Stimulated activated CD4-positive, alpha-beta T cell treated with anti-CD3 and anti-CD28 coated beads, Interleukin-1b, Interleukin-23, amount 100 ng/mL, for 4 hours (primary cell): ENCODE data around the gene ERC1.
"Not testable (repeated sequence)": the region's sequence is repeated elsewhere in the genome, so short reads cannot be mapped to it uniquely, and the experiment has no call there.

ENCODE experiments used
- DNase-seq, 2 donors: peaks; one replicate each; pipeline ENCODE4 v3.0.0-alpha.2; 2020; ENCODE audit warnings: low read depth in 2 of 2

ERC1 gene

GRCh38 chr12:1220127-1221092, 229.4 kb downstream of the ERC1 start:
- DNase-seq: no peak

DNA sequence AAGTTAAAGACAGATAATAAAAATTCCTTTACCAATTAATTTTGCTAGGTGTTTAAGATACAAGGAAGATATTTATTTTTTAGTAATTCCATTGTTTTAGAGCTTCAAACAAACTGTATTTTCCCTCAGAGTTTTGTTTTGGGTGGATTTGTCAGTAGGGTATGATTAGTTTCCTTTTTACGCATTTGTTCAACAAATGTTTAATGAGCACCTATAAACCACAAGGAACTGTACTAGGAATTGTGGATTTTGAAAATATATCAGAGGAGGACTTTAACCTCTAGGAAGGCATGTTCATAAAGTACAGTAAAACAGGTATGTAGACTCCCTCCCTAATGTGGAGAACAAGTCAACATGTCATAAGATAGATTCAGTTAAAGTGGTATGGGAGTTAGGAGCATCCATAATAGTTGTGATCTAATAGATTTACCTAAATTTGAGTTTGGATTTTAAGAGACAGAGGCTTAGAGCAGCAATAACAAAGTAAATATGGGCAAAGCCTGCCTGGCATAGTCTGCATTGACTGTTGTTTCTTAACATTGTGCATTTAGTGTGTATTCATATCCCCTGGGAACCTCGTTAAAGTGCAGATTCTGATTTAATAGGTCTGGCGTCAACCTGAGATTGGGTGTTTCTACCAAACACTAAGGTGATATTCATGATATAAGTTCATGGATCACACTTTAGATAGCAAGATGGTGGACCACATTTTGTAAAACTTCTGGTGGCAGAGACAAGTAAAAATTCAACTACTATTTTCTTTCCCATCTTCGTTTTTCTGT, 232.0 kb downstream of the ERC1 start:
- no peak for DNase-seq

DNA sequence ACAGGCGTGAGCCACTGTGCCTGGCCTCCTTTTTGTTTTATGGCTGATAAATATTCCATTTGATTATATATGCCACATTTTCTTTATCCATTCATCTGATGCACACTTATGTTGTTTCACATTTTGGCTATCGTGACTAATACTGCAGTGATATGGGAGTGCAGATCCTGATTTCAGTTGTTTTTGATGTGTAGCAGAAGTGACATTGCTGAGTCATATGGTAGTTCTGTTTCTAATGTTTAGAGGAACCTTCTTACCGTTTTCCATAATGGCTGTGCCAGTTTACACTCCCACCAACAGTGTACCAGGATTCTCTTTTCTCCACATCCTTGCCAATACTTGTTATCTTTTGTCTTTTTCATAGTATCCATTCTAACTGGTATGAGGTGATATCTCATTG, 235.9 kb downstream of the ERC1 start:
- no peak for DNase-seq

- DNase-seq: no peak
Measured at GRCh38 chr12:1234073-1234472, 243.1 kb downstream of the ERC1 start.

DNA sequence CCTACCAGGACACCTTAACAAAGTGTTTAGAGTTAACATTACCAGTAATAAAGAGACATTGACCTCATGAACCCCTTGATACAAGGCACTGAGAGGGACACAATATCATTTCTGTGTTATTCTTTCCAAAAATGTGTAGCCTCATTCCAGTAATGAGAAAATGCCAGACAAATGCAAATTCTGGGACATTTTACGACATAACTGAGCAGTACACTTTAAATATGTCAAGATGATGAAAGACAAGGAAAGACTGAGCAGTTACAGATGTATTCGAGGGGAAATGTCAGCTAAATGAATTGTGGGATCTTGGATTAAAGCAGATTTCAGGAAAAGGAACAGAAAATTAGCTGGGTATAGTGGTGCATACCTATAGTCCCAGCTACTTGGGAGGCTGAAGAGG, 255.6 kb downstream of the ERC1 start:
- no peak for DNase-seq

DNA sequence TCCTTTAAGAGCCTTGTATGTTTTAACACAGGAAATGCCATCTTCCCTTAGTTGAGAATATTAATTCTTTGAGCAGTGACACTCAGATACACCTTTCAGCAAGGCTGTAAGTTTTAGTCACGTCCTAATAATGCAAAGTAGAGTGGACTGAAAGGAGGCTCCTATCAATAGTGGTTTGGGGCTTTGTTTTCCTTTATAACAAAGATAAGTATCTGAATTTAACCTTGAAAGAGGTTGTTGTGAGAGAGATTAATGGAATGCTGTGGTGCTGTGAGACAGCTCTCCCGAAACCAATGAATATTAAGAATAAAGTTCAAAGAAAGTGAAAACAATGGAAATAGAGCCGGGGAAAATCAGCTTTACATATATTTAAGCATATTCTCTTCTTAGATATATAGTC, 259.6 kb downstream of the ERC1 start:
- DNase-seq: no peak

- no peak for DNase-seq
Measured at GRCh38 chr12:1252758-1253157, 261.7 kb downstream of the ERC1 start.

GRCh38 chr12:1255125-1255524, 264.1 kb downstream of the ERC1 start:
- not testable (repeated sequence) for DNase-seq

DNA sequence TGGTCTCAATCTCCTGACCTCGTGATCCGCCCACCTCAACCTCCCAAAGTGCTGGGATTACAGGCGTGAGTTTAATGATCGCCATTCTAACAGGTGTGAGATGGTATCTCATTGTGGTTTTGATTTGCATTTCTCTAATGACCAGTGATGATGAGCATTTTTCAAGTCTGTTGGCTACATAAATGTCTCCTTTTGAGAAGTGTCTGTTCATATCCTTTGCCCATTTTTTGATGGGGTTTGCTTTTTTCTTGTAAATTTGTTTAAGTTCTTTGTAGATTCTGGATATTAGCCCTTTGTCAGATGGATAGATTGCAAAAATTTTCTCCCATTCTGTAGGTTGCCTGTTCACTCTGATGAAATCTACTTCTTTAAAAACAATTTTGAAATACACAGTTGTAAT, 264.8 kb downstream of the ERC1 start:
- DNase-seq: not testable (repeated sequence)

DNA sequence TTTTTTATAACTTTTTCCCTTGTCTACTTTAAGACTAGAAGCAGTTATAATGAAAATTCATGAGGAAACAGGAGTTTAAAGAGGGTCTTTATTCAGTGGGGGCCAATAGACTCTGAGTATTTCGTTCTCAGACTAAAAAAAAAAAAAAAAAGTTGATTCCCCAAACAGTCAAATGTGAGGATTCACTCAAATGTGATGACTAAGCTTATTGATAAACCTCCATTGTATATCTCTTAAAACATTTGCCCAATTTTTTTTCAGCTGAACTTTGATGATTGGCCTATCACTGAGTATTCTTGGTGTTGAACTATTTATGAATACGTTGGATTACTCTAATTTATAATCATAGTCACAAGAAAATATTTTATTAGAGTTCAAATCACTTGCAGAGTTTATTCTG, 265.3 kb downstream of the ERC1 start:
- DNase-seq: no peak

DNA sequence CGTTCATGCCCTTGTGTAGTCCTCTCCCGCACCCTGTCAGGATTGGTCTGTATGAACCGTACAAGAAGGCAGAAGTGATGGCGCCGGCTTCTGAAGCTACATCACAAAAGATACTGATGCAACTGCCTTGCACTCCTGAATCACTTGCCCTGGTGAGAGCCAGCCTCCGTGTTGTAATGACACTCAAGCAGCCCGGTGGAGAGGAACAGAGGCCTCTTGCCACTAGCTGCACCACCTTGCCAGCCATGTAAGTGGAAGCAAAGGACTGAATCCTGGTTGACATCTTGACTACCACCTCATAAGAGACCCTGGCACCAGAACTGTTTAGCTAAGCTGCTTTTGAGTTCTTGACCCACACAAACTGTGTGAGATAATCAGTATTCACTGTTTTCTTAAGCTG, 266.0 kb downstream of the ERC1 start:
- DNase-seq: no peak

- no peak for DNase-seq
Measured at GRCh38 chr12:1262011-1262410, 271.0 kb downstream of the ERC1 start.

- no peak for DNase-seq
Measured at GRCh38 chr12:1267243-1267642, 276.2 kb downstream of the ERC1 start.

- no peak for DNase-seq
Measured at GRCh38 chr12:1272142-1272541, 281.1 kb downstream of the ERC1 start.

- DNase-seq: no peak
Measured at GRCh38 chr12:1273051-1273450, 282.0 kb downstream of the ERC1 start.

DNA sequence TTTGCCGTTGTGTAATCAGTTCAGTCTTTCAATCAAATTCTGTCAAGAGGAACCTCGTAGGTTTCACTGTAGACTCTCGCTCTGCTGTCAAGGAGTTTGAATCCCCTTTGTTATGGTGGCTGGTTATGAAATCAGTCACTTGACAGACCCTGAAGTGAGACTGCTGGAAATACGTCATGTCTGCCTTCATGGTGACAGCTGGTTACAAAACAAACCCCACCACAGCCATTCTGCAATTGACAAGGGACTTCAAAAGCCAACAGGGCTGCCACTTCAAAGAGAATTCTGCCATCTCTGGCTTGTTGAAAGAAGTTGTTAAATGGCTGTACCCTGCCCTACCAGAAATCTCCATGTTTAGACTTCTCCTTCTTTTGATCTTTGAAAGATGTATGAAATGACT, 286.9 kb downstream of the ERC1 start:
- no peak for DNase-seq

DNA sequence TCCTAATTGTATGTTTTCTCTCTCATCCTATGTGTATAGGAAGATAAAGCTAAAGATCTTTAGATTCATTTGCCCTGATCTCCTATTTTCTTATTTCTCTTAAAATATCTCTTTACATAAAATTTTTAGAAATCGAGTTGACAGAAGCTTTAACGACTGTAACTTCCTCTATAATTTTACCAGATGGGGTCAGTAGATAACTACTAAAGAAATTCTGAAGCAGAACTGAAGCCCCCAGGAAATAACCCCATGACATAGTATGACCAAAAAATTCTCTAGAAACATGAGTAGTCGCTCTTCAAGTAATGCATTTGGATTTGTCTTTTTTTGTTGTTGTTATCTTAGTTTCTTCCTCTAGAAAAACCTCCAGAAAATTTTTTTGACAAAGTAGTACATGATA, 288.0 kb downstream of the ERC1 start:
- DNase-seq: no peak

DNA sequence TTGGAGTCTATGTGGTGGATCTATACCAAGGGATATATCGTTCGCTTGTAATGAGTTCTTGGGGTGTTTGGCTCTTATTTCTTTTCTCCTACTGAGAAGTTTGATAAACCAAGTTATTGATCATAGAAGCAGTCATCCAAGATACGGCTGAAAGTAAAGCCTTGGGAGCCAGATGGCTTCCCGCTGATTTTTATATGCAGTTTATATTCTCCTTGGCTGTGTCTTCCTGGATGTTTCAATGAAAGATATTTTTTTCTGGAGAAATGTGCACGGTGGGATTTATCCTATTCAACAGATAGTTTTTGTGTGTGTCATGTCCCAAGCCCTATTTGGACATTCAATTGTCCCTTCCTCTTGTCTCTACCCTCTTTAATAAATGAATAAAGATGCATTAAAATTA, 289.0 kb downstream of the ERC1 start:
- DNase-seq: no peak

GRCh38 chr12:1281683-1282366, 290.8 kb downstream of the ERC1 start:
- DNase-seq: no peak

DNA sequence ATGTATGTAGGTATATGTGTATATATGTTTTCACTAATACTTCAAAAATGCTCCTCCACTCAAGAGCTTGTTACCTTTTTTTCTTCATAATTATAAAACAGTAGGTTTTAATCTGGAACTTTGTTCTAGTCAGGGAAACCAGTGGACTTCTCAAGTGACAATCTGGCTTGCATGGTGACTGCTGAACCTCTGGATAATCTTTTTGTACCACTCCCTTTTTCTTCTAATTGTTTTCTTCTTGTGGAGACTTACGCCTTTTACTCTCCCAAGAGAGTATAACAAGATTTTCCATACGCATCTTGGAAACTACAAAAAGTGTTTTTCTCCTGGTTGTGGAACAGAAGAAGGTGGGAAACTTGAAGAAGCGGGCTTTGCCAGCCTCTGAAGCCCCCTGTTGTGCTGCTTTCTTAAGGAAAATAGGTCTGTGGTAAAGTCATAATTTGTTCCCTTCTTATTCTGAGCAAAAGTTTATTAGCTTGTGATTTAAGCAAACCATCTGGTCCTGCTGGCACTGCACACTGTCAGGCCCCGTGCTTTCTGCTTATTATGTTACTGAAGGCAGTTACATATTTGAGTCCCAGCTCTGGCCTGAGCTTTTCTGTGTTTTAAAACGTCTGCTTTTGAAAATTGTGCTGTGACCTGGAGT, 291.8 kb downstream of the ERC1 start:
- no peak for DNase-seq

DNA sequence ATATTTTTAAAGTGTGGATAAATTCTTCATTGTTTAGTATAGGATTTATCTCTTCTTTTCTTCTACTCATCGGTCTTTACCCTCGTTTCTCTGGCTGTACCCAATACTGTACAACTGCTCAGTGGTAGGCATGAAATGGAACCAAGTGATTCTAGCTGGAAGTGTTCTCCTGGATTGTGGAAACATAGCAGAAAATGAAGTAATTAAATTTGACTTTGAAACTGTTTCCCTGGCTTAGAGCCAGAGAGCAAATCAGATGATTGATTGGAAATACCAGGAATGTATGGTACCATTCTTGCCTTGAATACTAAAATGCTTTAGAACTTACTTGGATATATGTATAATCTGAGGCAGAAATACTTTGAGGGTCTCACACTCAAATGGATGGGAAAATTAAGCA, 292.3 kb downstream of the ERC1 start:
- DNase-seq: no peak

- no peak for DNase-seq
Measured at GRCh38 chr12:1284611-1285010, 293.6 kb downstream of the ERC1 start.
